BLaER1 (cell line): ENCODE data around the gene GLRA1.

Experiments
- H3K27ac ChIP-seq: shearing (Covaris generic); formaldehyde crosslinking; 2 replicates; pipeline ENCODE4 v1.8.1; 2022
- H3K27me3 ChIP-seq: shearing (Covaris generic); formaldehyde crosslinking; 2 replicates; pipeline ENCODE4 v1.8.1; 2022
- H3K36me3 ChIP-seq: shearing (Covaris generic); formaldehyde crosslinking; 2 replicates; pipeline ENCODE4 v1.8.1; 2022
- H3K4me1 ChIP-seq: shearing (Covaris generic); formaldehyde crosslinking; 2 replicates; pipeline ENCODE4 v1.8.1; 2022
- H3K4me2 ChIP-seq: shearing (Covaris generic); formaldehyde crosslinking; 2 replicates; pipeline ENCODE4 v1.8.1; 2022
- H3K4me3 ChIP-seq: shearing (Covaris generic); formaldehyde crosslinking; 2 replicates; pipeline ENCODE4 v1.8.1; 2022
- H3K9ac ChIP-seq: shearing (Covaris generic); formaldehyde crosslinking; 2 replicates; pipeline ENCODE4 v1.8.1; 2022
- H3K9me3 ChIP-seq: shearing (Covaris generic); formaldehyde crosslinking; 2 replicates; pipeline ENCODE4 v1.8.1; 2022
- H4K20me1 ChIP-seq: shearing (Covaris generic); formaldehyde crosslinking; 2 replicates; pipeline ENCODE4 v1.8.1; 2022
- Cebpa-rat ChIP-seq: shearing (Covaris generic); IDR thresholded peaks from 2 replicates; pipeline ENCODE4 v1.8.1; 2022

Gene GLRA1

DNA sequence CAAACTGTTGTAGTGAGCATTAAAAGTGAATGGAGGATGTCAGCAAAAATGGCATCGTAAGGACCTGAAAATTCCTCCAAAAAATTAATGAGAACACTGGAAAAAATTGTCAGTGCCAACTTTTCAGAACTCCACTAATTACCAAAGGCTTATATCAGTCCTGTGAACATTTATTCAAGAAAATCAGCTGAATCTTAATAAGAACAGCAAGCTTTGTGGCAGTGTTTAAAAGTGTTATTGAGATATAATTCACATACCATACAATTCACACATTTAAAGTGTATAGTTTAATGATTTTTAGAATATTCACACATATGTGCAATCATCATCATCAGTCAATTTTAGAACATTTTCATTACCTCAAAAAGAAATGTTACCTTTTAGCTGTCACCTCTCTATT lies 95.3 kb downstream of the GLRA1 start:
- H4K20me1 ChIP-seq = no peaks in the 10 kb centered on the region
- no peak overlapping the region for H3K9ac ChIP-seq
- no peak overlapping the region for H3K4me2 ChIP-seq
- peaks cover 42% of the 10 kb centered on the region for H3K9me3 ChIP-seq
- no peaks in the 10 kb centered on the region for H3K27me3 ChIP-seq
- H3K4me3 ChIP-seq = no peak overlapping the region
- H3K27ac ChIP-seq = no peak overlapping the region
- no peaks in the 10 kb centered on the region for H3K4me1 ChIP-seq
- H3K36me3 ChIP-seq = peaks cover 22% of the 10 kb centered on the region
- no peak for TF ChIP-seq Cebpa-rat

DNA sequence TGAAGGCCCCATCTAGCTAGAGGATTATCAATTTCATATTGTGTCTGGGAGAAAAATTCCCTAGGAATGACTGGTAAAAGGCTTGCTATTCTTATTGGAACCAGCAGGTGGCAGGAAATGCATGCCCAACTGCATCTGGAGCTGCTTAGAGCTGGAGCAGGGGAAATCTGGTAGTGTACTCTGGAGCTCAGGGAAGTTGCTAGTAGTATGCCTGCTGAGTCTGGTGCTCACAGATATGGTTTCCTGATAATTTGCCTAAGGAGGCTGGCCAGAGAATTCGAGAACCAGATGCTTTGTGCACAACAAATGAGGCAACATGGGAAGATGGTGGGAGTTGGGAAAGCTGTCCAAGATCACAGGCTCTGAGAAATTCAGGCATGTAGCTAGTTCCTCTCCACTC lies 99.2 kb downstream of the GLRA1 start:
- Histone ChIP-seq H3K4me3 (no peak overlapping the region), H3K4me2 (no peak overlapping the region), H3K36me3 (peaks cover 23% of the 10 kb centered on the region; the same call in 1 of the 2 replicates), H3K27me3 (no peaks in the 10 kb centered on the region), H3K27ac (no peak overlapping the region), H3K9me3 (0 out of 2 replicates have a peak, but pooled peaks cover 3% of the 10 kb centered on the region), H3K4me1 (peaks cover 4% of the 10 kb centered on the region; the same call in 1 of the 2 replicates), H4K20me1 (0 out of 2 replicates have a peak, but pooled peaks cover 15% of the 10 kb centered on the region), H3K9ac (no peak overlapping the region)
- TF ChIP-seq Cebpa-rat = no peak

DNA sequence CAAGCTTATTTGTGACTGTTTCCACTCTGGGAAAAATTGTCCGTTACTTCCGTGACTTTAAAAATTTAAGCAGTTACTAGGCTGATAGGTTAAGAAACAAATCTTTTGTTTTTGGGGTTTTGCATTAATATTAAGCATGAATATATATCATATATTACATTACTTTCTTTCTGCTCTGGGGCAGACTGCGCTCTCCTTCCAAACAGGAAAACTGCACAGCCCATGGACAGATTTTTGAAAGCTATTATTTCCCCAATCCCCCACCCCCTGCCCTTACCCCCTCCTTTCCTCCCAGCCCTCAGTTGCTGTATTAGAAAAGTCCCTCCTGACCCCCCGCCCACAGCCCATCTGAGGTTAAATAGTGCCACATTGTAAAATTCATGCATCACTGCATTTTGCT lies 102.5 kb downstream of the GLRA1 start:
- Histone ChIP-seq H3K9ac (no peak overlapping the region), H4K20me1 (0 out of 2 replicates have a peak, but pooled peaks cover 15% of the 10 kb centered on the region), H3K4me3 (no peak overlapping the region), H3K27me3 (no peaks in the 10 kb centered on the region), H3K4me2 (no peak overlapping the region), H3K9me3 (no peaks in the 10 kb centered on the region), H3K4me1 (peaks cover 4% of the 10 kb centered on the region; the same call in 1 of the 2 replicates), H3K36me3 (peaks cover 20% of the 10 kb centered on the region; the same call in 1 of the 2 replicates), H3K27ac (no peak overlapping the region)
- TF ChIP-seq Cebpa-rat = no peak

DNA sequence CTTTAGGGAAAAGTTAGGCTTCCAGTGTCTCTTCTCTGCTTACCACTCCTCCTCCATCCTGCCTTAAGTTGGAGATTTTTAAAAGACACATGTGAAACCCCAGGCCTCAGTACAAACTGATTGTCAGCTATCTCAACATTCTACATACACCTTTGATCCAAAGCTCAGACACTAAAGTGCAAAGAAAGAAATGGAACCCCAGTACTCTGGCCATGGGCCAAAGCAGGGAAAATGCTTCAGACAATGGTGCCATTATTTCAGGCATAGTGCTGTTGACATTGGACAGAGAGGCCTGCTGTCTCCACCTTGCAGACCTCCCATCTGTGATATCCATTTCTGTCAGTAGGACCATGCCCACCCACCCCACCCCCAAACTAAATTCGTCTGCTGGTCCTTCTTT lies 103.7 kb downstream of the GLRA1 start:
- Histone ChIP-seq H3K9ac (no peak overlapping the region), H3K27me3 (no peaks in the 10 kb centered on the region), H3K36me3 (peaks cover 22% of the 10 kb centered on the region; the same call in 1 of the 2 replicates), H3K27ac (no peak overlapping the region), H3K4me1 (peaks cover 4% of the 10 kb centered on the region; the same call in 1 of the 2 replicates), H3K4me2 (no peak overlapping the region), H3K9me3 (no peaks in the 10 kb centered on the region), H4K20me1 (0 out of 2 replicates have a peak, but pooled peaks cover 21% of the 10 kb centered on the region), H3K4me3 (no peak overlapping the region)
- no peak for TF ChIP-seq Cebpa-rat

DNA sequence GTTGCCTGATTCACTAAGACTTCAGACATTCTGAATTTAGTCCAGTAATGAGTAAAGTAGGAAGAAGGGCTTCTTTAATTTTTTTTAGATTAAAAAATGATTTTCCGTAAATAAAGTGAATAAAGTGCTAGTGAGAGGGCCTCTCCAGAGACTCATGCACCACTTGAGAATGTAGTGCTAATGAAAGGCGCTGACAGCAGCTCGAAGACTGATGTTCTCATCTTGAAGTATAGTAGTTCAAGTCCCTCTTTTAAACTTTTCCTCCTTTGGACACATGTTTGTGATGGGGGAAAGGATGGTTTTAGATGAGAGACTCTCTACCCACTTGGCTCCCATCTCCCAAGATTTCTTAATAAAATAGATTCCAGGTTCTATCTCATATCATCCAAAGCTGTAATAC lies 104.4 kb downstream of the GLRA1 start:
- Histone ChIP-seq H3K4me2 (no peak overlapping the region), H3K4me3 (no peak overlapping the region)

DNA sequence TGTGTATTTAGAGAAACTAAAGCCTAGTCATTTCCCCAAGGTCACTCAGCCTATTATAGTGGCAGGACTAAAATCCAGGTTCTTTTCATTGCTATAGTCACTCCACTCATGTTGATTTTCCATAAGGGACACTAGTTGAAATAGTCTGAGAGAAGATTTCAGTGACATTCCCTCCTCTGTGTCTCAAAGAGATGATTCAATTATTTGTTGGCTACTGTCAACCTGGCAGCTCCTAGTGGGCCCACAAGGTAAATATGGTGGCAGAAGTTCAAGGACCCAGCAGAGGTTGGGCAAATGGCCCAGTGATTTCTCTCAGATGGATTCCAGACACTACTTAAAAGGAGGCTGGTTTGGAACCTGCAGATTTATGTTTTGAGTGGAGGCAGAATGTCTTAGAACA lies 104.8 kb downstream of the GLRA1 start:
- Histone ChIP-seq H3K4me2 (no peak overlapping the region), H3K27me3 (no peaks in the 10 kb centered on the region), H3K4me3 (no peak overlapping the region), H3K4me1 (peaks cover 4% of the 10 kb centered on the region; the same call in 1 of the 2 replicates), H4K20me1 (0 out of 2 replicates have a peak, but pooled peaks cover 21% of the 10 kb centered on the region), H3K9me3 (no peaks in the 10 kb centered on the region), H3K36me3 (peaks cover 33% of the 10 kb centered on the region), H3K9ac (no peak overlapping the region), H3K27ac (no peak overlapping the region)
- no peak for TF ChIP-seq Cebpa-rat

More for the DNA sequence above, 104.4 kb downstream of the GLRA1 start:
- Histone ChIP-seq H3K27ac (no peak overlapping the region), H3K9ac (no peak overlapping the region), H3K9me3 (no peaks in the 10 kb centered on the region), H3K27me3 (no peaks in the 10 kb centered on the region), H3K36me3 (peaks cover 29% of the 10 kb centered on the region), H3K4me1 (peaks cover 4% of the 10 kb centered on the region; the same call in 1 of the 2 replicates), H4K20me1 (0 out of 2 replicates have a peak, but pooled peaks cover 21% of the 10 kb centered on the region)
- TF ChIP-seq Cebpa-rat = no peak

DNA sequence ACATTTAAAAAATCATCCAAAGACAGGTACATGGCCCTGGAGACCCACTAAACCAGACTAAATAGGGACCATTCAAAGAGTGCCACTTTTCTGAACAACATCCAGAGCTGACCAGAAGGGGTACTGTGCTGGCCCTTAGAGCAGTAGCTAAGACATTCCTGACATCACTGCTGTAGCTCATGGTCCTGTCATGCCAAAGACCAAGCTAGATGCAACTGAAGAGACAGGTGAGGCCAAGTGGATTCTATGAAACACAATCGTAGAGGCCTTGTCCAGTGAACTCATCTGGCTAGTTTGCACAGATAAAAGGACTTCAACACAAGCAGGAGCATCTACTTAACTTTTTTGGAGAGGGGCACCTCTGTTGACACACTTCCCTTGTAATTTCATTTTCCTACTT lies 109.6 kb downstream of the GLRA1 start:
- Histone ChIP-seq H3K4me3 (no peak overlapping the region), H3K36me3 (peaks cover 61% of the 10 kb centered on the region), H3K27ac (no peak overlapping the region), H3K27me3 (no peaks in the 10 kb centered on the region), H3K9ac (no peak overlapping the region), H3K4me2 (no peak overlapping the region), H4K20me1 (peaks cover 42% of the 10 kb centered on the region; the same call in 1 of the 2 replicates), H3K4me1 (no peaks in the 10 kb centered on the region), H3K9me3 (no peaks in the 10 kb centered on the region)
- TF ChIP-seq Cebpa-rat = no peak

DNA sequence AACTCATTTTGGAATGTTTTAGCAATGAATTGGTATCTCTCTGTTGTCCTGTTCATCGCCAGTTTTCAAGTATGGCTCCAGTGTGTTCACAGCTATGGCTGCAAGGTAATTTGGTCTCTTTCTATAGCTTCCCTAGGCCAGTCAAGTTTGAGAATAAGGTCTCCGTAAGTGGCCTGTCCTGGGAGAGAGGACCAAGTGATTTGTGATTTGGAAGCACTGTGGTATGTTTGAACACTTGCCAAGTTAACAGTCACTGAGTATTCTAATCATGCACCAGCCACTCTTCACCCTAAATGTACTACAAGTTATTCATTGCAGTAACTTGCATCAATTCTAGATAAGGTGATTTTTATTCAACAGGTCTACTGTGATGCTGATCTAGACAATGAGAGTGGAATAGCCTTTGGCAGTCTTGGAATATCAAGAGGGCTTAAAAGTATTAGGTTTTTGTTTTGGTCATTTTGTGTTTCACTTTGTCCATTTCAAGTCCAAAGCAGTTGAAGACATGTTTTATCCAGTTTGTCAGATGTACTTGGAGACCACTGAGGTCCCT lies 111.8 kb downstream of the GLRA1 start:
- no peaks in the 10 kb centered on the region for H3K27me3 ChIP-seq
- peaks cover 83% of the 10 kb centered on the region for H3K36me3 ChIP-seq
- no peak overlapping the region for H3K4me3 ChIP-seq
- no peak overlapping the region for H3K4me2 ChIP-seq
- H3K9me3 ChIP-seq = no peaks in the 10 kb centered on the region
- no peaks in the 10 kb centered on the region for H3K4me1 ChIP-seq
- no peak overlapping the region for H3K27ac ChIP-seq
- no peak overlapping the region for H3K9ac ChIP-seq
- peaks cover 61% of the 10 kb centered on the region for H4K20me1 ChIP-seq
- TF ChIP-seq Cebpa-rat = no peak

DNA sequence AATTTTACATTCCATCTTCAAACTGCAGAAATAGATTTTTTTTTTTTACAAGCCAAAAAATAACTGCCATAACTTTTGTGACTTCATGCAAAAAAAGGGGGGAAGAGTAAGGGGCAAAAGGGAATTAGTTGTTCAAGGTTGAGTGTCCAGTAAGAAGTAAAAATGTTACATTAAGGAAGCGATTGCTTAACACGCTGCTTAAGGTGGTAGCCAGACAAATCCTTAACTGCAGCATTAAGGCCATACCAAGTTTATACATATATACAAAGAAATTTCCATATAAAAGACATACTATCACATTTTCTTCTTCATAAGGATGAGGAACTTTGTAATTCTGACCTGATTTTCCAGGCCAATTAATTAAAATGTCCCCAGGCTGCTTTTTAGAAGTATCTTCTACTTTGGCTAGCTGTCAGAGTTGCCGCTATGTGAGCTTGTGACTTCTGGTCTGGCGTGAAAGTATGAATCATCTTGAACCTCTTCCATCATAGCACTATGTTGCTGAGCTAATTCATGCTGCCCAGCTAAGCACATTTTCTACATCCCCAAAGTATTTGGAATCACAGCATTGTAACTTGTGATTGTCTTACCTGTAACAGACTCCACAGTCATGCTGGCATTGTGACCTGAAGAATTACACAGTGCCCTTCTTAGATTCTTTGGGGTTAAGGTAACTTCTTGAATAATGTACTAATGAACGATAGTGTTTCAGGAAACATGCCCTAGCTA lies 112.9 kb downstream of the GLRA1 start:
- Histone ChIP-seq H4K20me1 (peaks cover 69% of the 10 kb centered on the region), H3K27me3 (no peaks in the 10 kb centered on the region), H3K4me3 (no peak overlapping the region), H3K4me1 (no peaks in the 10 kb centered on the region), H3K9me3 (no peaks in the 10 kb centered on the region), H3K9ac (no peak overlapping the region), H3K4me2 (no peak overlapping the region), H3K27ac (no peak overlapping the region), H3K36me3 (peaks cover 87% of the 10 kb centered on the region)
- no peak for TF ChIP-seq Cebpa-rat

DNA sequence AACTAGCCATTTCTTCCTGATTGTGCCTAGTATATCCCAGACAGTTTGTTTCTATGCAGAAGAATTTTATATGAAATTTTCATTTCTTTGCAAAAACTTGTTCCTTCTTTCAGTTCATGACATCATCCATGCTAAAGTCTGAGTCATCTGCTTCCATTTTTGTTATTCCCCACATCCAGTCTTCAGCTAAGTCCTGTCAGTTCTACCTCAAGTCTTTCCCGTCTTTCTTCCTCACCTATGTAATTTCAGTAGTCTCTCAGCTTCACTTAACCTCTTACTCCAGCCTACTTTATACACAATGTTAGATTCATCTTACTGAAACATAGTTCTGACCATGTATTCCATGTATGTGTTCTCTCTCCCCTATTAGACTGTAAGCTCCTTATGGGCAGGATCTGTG lies 113.8 kb downstream of the GLRA1 start:
- Histone ChIP-seq H3K4me3 (no peak overlapping the region), H3K9me3 (no peaks in the 10 kb centered on the region), H4K20me1 (peaks cover 74% of the 10 kb centered on the region), H3K4me1 (no peaks in the 10 kb centered on the region), H3K4me2 (no peak overlapping the region), H3K27ac (no peak overlapping the region), H3K36me3 (peaks cover 93% of the 10 kb centered on the region), H3K27me3 (no peaks in the 10 kb centered on the region), H3K9ac (no peak overlapping the region)
- TF ChIP-seq Cebpa-rat = no peak
